Activated T-cell treated with anti-CD3 and anti-CD28 coated beads, Interleukin-2, amount 50 U/mL, for 4 hours (primary cell): ENCODE measurements around the gene GBA2. TPM values are rescaled to one million over a fixed set of nuclear protein-coding genes. Genes with fewer than 3 reads are reported as not detected.
A peak's percentile ranks its signal among the peaks of the same experiment; 100 is the strongest.

Experiments used
- ATAC-seq, 2 donors: fragments of 200-7000 bp; cut with Tn5 transposase; one replicate each; pipeline ENCODE4 v1.10.0; 2021
- DNase-seq: peaks from one replicate; pipeline ENCODE4 v3.0.0-alpha.2; 2020
- H3K27me3 Mint-ChIP-seq: one replicate; pipeline ENCODE4 v1.8.0; 2021; ENCODE audit warnings: low read depth, mixed read lengths
- H3K36me3 Mint-ChIP-seq: one replicate; pipeline ENCODE4 v1.8.0; 2022; ENCODE audit warnings: mixed read lengths; ENCODE audit not compliant: insufficient read depth
- H3K4me1 Mint-ChIP-seq: one replicate; pipeline ENCODE4 v1.8.0; 2021; ENCODE audit warnings: low read depth, mixed read lengths
- H3K4me3 Mint-ChIP-seq: one replicate; pipeline ENCODE4 v1.8.0; 2021; ENCODE audit warnings: mild to moderate bottlenecking, moderate library complexity, mixed read lengths
- H3K9me3 Mint-ChIP-seq: one replicate; pipeline ENCODE4 v1.8.0; 2021; ENCODE audit warnings: mixed read lengths
- total RNA-seq, 3 donors: library from RNA; stranded (reverse); gene quantifications; one replicate each; pipeline ENCODE4 v1.2.1, GENCODE V29; 2021

The GBA2 gene
- total RNA-seq = 10 to 100 TPM; 29.9 to 34.8 (median 33.2) TPM

GRCh38 chr9:35748858-35749514 lies at the start of gene GBA2, which contains the start of gene RGP1:
Gene GBA2 (minus strand): TSS chr9:35749228. CDS start chr9:35748704, 524 bp downstream.
Gene RGP1 (plus strand): TSS chr9:35749287. CDS start chr9:35749756, 469 bp downstream.
- Mint-ChIP-seq H3K4me1 (peaks cover 44% of the 10 kb centered on the region), H3K27me3 (no peaks in the 10 kb centered on the region)

GRCh38 chr9:35797311-35798109 lies 48.5 kb upstream of the GBA2 start:
- H3K36me3 Mint-ChIP-seq = peaks cover 29% of the 10 kb centered on the region
- H3K4me1 Mint-ChIP-seq = peaks cover 20% of the 10 kb centered on the region
- no peak for ATAC-seq
- H3K4me3 Mint-ChIP-seq = no peak overlapping the region
- no peaks in the 10 kb centered on the region for H3K27me3 Mint-ChIP-seq
- no peak for DNase-seq
- no peaks in the 10 kb centered on the region for H3K9me3 Mint-ChIP-seq

More at GRCh38 chr9:35748858-35749514, at the start of gene GBA2, which contains the start of gene RGP1:
- Mint-ChIP-seq H3K36me3 (peaks cover 23% of the 10 kb centered on the region), H3K9me3 (no peaks in the 10 kb centered on the region), H3K4me3 (peak within 1 kb of the TSS; percentile 93)
- peak; percentile 53 for DNase-seq
- peak; percentile 88 to 90 for ATAC-seq

DNA sequence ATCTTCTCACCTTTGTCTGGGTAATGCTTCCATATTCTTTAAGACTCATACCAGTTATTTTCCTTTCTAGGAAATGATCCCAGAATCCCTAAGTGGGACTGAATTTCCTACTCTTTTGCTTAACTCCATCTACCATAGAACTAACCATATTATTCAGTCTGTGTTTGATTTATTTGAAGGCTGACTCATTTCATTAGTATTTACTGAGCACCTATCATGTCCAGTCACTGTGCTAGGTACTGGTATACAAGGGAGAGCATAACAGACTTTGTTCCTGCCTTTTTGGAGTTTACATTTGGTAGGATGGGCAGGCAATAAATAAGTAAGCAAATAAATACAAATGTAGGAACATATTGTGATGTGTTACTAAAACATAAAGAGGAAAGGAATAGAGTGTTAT lies 46.7 kb upstream of the GBA2 start:
- Mint-ChIP-seq H3K4me3 (no peak overlapping the region), H3K27me3 (no peaks in the 10 kb centered on the region), H3K9me3 (no peaks in the 10 kb centered on the region), H3K4me1 (peaks cover 20% of the 10 kb centered on the region), H3K36me3 (peaks cover 18% of the 10 kb centered on the region)
- no peak for DNase-seq
- ATAC-seq = no peak

- no peak overlapping the region for H3K4me3 Mint-ChIP-seq
- H3K4me1 Mint-ChIP-seq = peaks cover 13% of the 10 kb centered on the region
- no peaks in the 10 kb centered on the region for H3K9me3 Mint-ChIP-seq
- H3K36me3 Mint-ChIP-seq = peaks cover 13% of the 10 kb centered on the region
- H3K27me3 Mint-ChIP-seq = no peaks in the 10 kb centered on the region
- no peak for DNase-seq
- no peak for ATAC-seq
Measured at GRCh38 chr9:35793461-35793860, 44.4 kb upstream of the GBA2 start.

- Mint-ChIP-seq H3K36me3 (peaks cover 14% of the 10 kb centered on the region), H3K9me3 (no peaks in the 10 kb centered on the region), H3K4me3 (no peak overlapping the region), H3K4me1 (peaks cover 8% of the 10 kb centered on the region), H3K27me3 (no peaks in the 10 kb centered on the region)
- DNase-seq = no peak
- no peak for ATAC-seq
Measured at GRCh38 chr9:35792826-35793225, 43.8 kb upstream of the GBA2 start.

DNA sequence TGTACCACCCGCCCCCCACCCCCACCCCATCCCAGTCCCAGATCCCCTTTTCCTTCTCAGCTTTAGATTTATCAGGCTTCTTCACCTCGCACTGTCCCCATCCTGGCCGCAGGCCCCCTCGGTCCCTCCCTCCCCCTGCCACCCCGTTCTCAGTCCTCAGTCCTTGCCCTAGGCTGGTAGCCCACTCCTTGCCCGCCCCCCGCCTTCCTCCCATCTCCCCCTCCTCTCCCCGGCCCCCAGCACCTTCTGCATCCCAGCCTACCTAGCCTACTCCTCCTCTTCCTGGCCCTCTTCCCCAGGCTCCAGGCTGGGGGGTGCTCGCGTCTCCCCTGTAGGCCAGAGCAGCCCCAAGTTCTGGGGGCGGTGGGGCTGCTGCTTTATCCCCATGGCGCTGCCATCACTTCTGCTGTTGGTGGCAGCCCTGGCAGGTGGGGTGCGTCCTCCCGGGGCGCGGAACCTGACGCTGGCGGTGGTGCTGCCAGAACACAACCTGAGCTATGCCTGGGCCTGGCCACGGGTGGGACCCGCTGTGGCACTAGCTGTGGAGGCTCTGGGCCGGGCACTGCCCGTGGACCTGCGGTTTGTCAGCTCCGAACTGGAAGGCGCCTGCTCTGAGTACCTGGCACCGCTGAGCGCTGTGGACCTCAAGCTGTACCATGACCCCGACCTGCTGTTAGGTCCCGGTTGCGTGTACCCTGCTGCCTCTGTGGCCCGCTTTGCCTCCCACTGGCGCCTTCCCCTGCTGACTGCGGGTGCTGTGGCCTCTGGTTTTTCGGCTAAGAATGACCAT lies 43.2 kb upstream of the GBA2 start:
- H3K4me1 Mint-ChIP-seq = peaks cover 6% of the 10 kb centered on the region
- no peaks in the 10 kb centered on the region for H3K9me3 Mint-ChIP-seq
- H3K27me3 Mint-ChIP-seq = no peaks in the 10 kb centered on the region
- H3K4me3 Mint-ChIP-seq = no peak overlapping the region
- DNase-seq (no peak), ATAC-seq (no peak)
- peaks cover 16% of the 10 kb centered on the region for H3K36me3 Mint-ChIP-seq

DNA sequence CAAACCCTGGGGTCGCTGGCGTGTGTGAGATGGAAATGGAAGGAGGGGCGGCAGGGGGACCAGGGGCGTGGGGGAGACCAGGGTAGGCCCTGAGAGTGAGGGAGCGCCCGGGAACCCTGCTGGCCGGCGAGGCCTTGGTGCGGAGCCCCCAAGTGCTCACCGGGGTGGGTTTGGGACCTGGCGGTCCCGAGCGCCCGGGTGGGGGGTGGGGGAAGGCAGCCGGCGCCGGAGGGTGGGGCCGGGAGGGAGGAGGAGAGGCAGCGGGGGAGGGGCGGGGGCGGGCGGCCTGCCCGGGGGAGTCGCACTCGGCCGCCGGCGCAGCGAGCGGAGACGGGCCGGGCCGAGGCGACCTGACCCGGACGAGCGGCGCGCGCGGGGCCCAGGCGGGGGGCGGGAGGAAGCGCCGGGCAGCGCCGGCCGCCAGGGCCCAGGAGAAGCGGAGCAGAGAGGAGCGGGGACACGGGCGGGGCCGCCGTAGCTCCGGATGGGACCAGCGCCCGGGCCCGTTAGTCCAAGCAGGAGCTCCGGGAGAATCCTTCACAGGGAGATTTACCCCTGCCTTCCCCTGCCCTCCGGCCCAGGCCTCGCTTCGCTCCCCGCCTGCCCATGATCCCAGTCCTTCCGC lies 42.4 kb upstream of the GBA2 start, which contains the start of gene NPR2:
Gene NPR2, plus strand, starts transcription at position 295 of the 625 bp plus-strand sequence. CDS start 818 bp downstream, outside the sequence.
- ATAC-seq (no peak), DNase-seq (no peak)
- H3K27me3 Mint-ChIP-seq = no peaks in the 10 kb centered on the region
- H3K36me3 Mint-ChIP-seq = peaks cover 16% of the 10 kb centered on the region
- H3K4me3 Mint-ChIP-seq = no peak within 1 kb of the TSS
- H3K4me1 Mint-ChIP-seq = peaks cover 6% of the 10 kb centered on the region
- H3K9me3 Mint-ChIP-seq = no peaks in the 10 kb centered on the region

GRCh38 chr9:35790385-35791296 lies 41.6 kb upstream of the GBA2 start:
- no peaks in the 10 kb centered on the region for H3K9me3 Mint-ChIP-seq
- no peak overlapping the region for H3K4me3 Mint-ChIP-seq
- H3K27me3 Mint-ChIP-seq = no peaks in the 10 kb centered on the region
- ATAC-seq (peak; percentile 85 to 93), DNase-seq (peak; percentile 56)
- peaks cover 6% of the 10 kb centered on the region for H3K4me1 Mint-ChIP-seq
- H3K36me3 Mint-ChIP-seq = peaks cover 22% of the 10 kb centered on the region

DNA sequence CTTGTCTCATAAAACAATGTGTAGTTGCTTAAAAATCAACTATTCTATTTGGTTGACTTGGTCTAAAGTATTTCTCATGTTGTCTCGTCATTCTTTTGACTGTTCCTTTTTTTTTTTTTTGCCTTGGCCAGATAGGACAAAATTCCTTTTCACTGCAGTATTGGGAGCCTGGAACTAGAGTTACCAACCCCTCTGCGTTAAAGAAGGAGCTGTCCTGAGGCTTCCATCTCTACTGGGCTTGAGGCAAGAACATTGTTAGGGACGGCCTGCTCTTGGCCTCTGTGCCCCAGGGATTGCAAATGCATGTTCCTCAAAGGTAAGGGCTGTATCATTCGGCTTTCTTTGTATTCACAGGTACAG lies 41.0 kb upstream of the GBA2 start:
- ATAC-seq = no peak
- H3K9me3 Mint-ChIP-seq = no peaks in the 10 kb centered on the region
- no peak overlapping the region for H3K4me3 Mint-ChIP-seq

DNA sequence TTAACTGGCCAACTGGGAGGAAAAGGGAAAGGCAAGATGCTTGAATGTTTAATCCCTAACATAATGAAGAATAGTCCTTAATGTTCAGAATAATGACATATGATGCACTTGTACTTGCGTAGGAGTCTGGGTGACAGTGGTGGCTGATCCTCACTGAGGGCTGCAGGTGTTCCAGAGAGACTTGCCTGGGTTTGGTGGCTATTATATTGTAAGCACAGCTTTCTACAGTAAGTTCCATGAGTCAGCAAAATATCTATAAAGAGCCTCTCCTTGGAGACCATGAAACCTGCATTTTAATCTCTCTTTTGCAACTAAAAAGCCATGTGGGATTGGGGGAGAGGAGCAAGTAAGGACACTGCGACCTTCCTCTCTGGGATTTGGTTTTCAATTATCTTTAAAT lies 40.5 kb upstream of the GBA2 start:
- ATAC-seq (no peak), DNase-seq (no peak)
- no peak overlapping the region for H3K4me3 Mint-ChIP-seq
- H3K9me3 Mint-ChIP-seq = no peaks in the 10 kb centered on the region
- peaks cover 5% of the 10 kb centered on the region for H3K4me1 Mint-ChIP-seq
- peaks cover 23% of the 10 kb centered on the region for H3K36me3 Mint-ChIP-seq
- H3K27me3 Mint-ChIP-seq = no peaks in the 10 kb centered on the region

More for the DNA sequence above, 41.0 kb upstream of the GBA2 start:
- Mint-ChIP-seq H3K36me3 (peaks cover 23% of the 10 kb centered on the region), H3K27me3 (no peaks in the 10 kb centered on the region), H3K4me1 (peaks cover 6% of the 10 kb centered on the region)
- no peak for DNase-seq

DNA sequence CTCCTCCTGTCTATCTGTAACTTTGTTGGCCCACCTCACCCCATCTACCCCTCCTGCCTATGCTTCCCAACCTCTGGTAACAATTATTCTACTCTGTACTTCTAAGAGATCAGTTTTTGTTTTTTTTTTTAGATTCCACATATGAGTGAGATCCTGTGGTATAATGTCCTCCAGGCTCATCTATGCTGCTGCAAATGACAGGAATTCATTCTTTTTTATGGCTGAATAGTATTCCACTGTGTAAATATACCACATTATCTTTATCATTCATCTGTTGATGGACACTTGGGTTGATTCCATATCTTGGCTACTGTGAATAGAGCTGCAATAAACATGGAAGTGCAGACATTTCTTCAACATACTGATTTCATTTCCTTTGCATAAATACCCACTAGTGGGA lies 34.4 kb upstream of the GBA2 start:
- H3K36me3 Mint-ChIP-seq = peaks cover 25% of the 10 kb centered on the region
- DNase-seq (no peak), ATAC-seq (no peak)
- no peaks in the 10 kb centered on the region for H3K4me1 Mint-ChIP-seq
- H3K9me3 Mint-ChIP-seq = no peaks in the 10 kb centered on the region
- no peaks in the 10 kb centered on the region for H3K27me3 Mint-ChIP-seq
- H3K4me3 Mint-ChIP-seq = no peak overlapping the region

DNA sequence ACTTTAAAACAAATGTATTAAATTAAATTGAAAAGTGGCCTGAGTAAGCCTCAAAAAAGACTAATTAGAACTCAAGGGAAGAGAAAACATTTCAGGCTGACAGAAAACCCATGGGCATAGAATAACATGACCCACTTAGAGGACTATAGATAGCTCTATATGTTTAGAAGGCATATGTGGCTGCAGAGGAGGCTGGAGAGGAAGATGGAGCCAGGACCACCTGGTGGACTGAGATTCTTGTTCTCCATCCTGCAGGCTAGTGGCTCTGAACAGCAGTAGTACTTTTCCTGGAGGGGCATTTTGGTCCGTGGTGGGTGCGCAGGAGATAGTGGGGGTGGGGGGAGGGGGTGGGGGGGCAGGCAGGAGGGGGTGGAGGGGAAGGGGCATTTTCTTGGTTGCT lies 32.0 kb upstream of the GBA2 start:
- Mint-ChIP-seq H3K27me3 (no peaks in the 10 kb centered on the region), H3K4me3 (no peak overlapping the region), H3K9me3 (no peaks in the 10 kb centered on the region), H3K4me1 (no peaks in the 10 kb centered on the region), H3K36me3 (peaks cover 22% of the 10 kb centered on the region)
- DNase-seq (no peak), ATAC-seq (no peak)

DNA sequence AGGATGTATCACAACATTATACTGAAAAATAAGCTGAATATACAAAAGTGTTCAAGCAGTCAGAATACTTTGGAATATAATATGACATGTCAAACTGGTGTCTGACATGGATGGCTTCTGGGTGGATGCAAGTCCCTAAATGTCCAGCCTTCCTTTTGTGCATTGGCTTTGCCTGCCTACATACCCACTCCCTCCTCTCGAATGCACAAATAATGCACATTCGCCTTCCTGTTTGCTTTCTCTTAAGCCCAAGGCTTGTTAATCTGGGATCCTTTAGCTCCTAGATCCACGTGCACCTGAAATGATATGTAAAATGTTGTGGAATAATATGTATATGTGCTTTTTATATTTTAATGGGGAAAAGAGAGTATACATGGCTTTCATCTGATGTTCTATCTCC lies 29.5 kb upstream of the GBA2 start:
- no peak for ATAC-seq
- H3K4me1 Mint-ChIP-seq = peaks cover 3% of the 10 kb centered on the region
- DNase-seq = no peak
- no peak overlapping the region for H3K4me3 Mint-ChIP-seq
- no peaks in the 10 kb centered on the region for H3K27me3 Mint-ChIP-seq
- peaks cover 10% of the 10 kb centered on the region for H3K36me3 Mint-ChIP-seq
- no peaks in the 10 kb centered on the region for H3K9me3 Mint-ChIP-seq
